Duodenal mucosa (tissue), 2 donors: ENCODE data around the gene CEP164.

Experiments
- H3K27ac ChIP-seq: one replicate; pipeline ENCODE4 v1.7.0; 2013; ENCODE audit warnings: low read depth, low read length
- H3K27me3 ChIP-seq, 2 donors: one replicate each; pipeline ENCODE4 v1.7.0; 2013; ENCODE audit warnings: low read length in 2 of 2, control low read depth in 1 of 2; ENCODE audit not compliant: insufficient read depth in 2 of 2, control insufficient read depth in 1 of 2
- H3K36me3 ChIP-seq, 2 donors: one replicate each; pipeline ENCODE4 v1.7.0; 2013; ENCODE audit warnings: low read length in 2 of 2, control low read depth in 1 of 2; ENCODE audit not compliant: insufficient read depth in 2 of 2, control insufficient read depth in 1 of 2
- H3K4me1 ChIP-seq, 2 donors: one replicate each; pipeline ENCODE4 v1.7.0; 2013; ENCODE audit warnings: low read length in 2 of 2, control low read depth in 1 of 2; ENCODE audit not compliant: insufficient read depth in 2 of 2, control insufficient read depth in 1 of 2
- H3K4me3 ChIP-seq, 2 donors: one replicate each; pipeline ENCODE4 v1.7.0; 2013; ENCODE audit warnings: low read length in 2 of 2, low read depth in 1 of 2
- H3K9ac ChIP-seq, 2 donors: one replicate each; pipeline ENCODE4 v1.7.0; 2013; ENCODE audit warnings: low read length in 2 of 2, low read depth in 1 of 2
- H3K9me3 ChIP-seq, 2 donors: one replicate each; pipeline ENCODE4 v1.7.0; 2013; ENCODE audit warnings: low read length in 2 of 2, control low read depth in 1 of 2; ENCODE audit not compliant: control insufficient read depth in 1 of 2

CEP164 gene

GRCh38 chr11:117327567-117328374, at the start of gene CEP164:
TSS of gene CEP164 (plus strand) at chr11:117327854. CDS start at chr11:117338587, 10,733 bp downstream.
- H3K9me3 ChIP-seq: no peaks in the 10 kb centered on the region
- H3K4me1 ChIP-seq: peaks cover 9 to 10% of the 10 kb centered on the region in 2 donors
- H3K27me3 ChIP-seq: no peaks in the 10 kb centered on the region
- peak within 1 kb of the TSS; percentile 85 to 92 for H3K4me3 ChIP-seq
- H3K9ac ChIP-seq: peak within 1 kb of the TSS; percentile 56 to 69
- peak within 1 kb of the TSS; percentile 89 for H3K27ac ChIP-seq
- H3K36me3 ChIP-seq: no peaks in the 10 kb centered on the region

GRCh38 chr11:117278347-117278746, 49.3 kb upstream of the CEP164 start:
- Histone ChIP-seq H3K9ac (no peak overlapping the region), H3K27ac (no peak overlapping the region), H3K36me3 (peaks cover 4 to 23% of the 10 kb centered on the region in 2 donors), H3K4me1 (peaks cover 0 to 3% of the 10 kb centered on the region in 2 donors), H3K9me3 (no peaks in the 10 kb centered on the region), H3K4me3 (no peak overlapping the region), H3K27me3 (no peaks in the 10 kb centered on the region)

GRCh38 chr11:117279711-117280376, 47.8 kb upstream of the CEP164 start:
- no peak overlapping the region for H3K4me3 ChIP-seq
- no peak overlapping the region for H3K27ac ChIP-seq
- H3K36me3 ChIP-seq: peaks cover 7 to 31% of the 10 kb centered on the region in 2 donors
- peaks cover 0 to 3% of the 10 kb centered on the region in 2 donors for H3K4me1 ChIP-seq
- no peaks in the 10 kb centered on the region for H3K27me3 ChIP-seq
- no peaks in the 10 kb centered on the region for H3K9me3 ChIP-seq
- no peak overlapping the region for H3K9ac ChIP-seq

- Histone ChIP-seq H3K36me3 (peaks cover 12 to 41% of the 10 kb centered on the region in 2 donors), H3K27ac (no peak overlapping the region), H3K9me3 (no peaks in the 10 kb centered on the region), H3K27me3 (no peaks in the 10 kb centered on the region), H3K9ac (no peak overlapping the region), H3K4me1 (peaks cover 0 to 3% of the 10 kb centered on the region in 2 donors), H3K4me3 (no peak overlapping the region)
These were observed 46.5 kb upstream of the CEP164 start for GRCh38 chr11:117281159-117281558.

- Histone ChIP-seq H3K4me3 (no peak overlapping the region), H3K27ac (no peak overlapping the region), H3K9me3 (no peaks in the 10 kb centered on the region), H3K9ac (no peak overlapping the region), H3K27me3 (no peaks in the 10 kb centered on the region), H3K36me3 (peaks cover 17 to 46% of the 10 kb centered on the region in 2 donors), H3K4me1 (peaks cover 0 to 3% of the 10 kb centered on the region in 2 donors)
These were observed 45.8 kb upstream of the CEP164 start for GRCh38 chr11:117281869-117282268.

- H3K4me3 ChIP-seq: no peak overlapping the region
- H3K9ac ChIP-seq: no peak overlapping the region
- H3K27ac ChIP-seq: no peak overlapping the region
- no peaks in the 10 kb centered on the region for H3K9me3 ChIP-seq
- peaks cover 19 to 50% of the 10 kb centered on the region in 2 donors for H3K36me3 ChIP-seq
- peaks cover 9 to 10% of the 10 kb centered on the region in 2 donors for H3K4me1 ChIP-seq
- H3K27me3 ChIP-seq: no peaks in the 10 kb centered on the region
These were observed 44.7 kb upstream of the CEP164 start for GRCh38 chr11:117282956-117283355.

GRCh38 chr11:117284053-117284452, 43.6 kb upstream of the CEP164 start:
- no peaks in the 10 kb centered on the region for H3K27me3 ChIP-seq
- H3K9me3 ChIP-seq: no peaks in the 10 kb centered on the region
- H3K9ac ChIP-seq: no peak overlapping the region
- H3K4me1 ChIP-seq: peaks cover 9 to 10% of the 10 kb centered on the region in 2 donors
- no peak overlapping the region for H3K27ac ChIP-seq
- H3K36me3 ChIP-seq: peaks cover 26 to 56% of the 10 kb centered on the region in 2 donors
- H3K4me3 ChIP-seq: no peak overlapping the region

- peaks cover 6 to 10% of the 10 kb centered on the region in 2 donors for H3K4me1 ChIP-seq
- no peaks in the 10 kb centered on the region for H3K27me3 ChIP-seq
- H3K9ac ChIP-seq: no peak overlapping the region
- peaks cover 40 to 68% of the 10 kb centered on the region in 2 donors for H3K36me3 ChIP-seq
- H3K4me3 ChIP-seq: no peak overlapping the region
- H3K27ac ChIP-seq: no peak overlapping the region
- H3K9me3 ChIP-seq: no peaks in the 10 kb centered on the region
These were observed 41.1 kb upstream of the CEP164 start for GRCh38 chr11:117286588-117286987.

- Histone ChIP-seq H3K4me1 (peaks cover 6 to 10% of the 10 kb centered on the region in 2 donors), H3K27me3 (no peaks in the 10 kb centered on the region), H3K9ac (no peak overlapping the region), H3K4me3 (no peak overlapping the region), H3K27ac (no peak overlapping the region), H3K36me3 (peaks cover 38 to 58% of the 10 kb centered on the region in 2 donors), H3K9me3 (no peaks in the 10 kb centered on the region)
These were observed 40.0 kb upstream of the CEP164 start for GRCh38 chr11:117287668-117288067.

GRCh38 chr11:117289795-117290194, 37.9 kb upstream of the CEP164 start:
- Histone ChIP-seq H3K4me1 (peaks cover 6 to 10% of the 10 kb centered on the region in 2 donors), H3K27ac (no peak overlapping the region), H3K9me3 (no peaks in the 10 kb centered on the region), H3K9ac (no peak overlapping the region), H3K27me3 (no peaks in the 10 kb centered on the region), H3K36me3 (peaks cover 33 to 50% of the 10 kb centered on the region in 2 donors), H3K4me3 (no peak overlapping the region)
